ENCODE measurements around the gene CALR3.

The CALR3 gene

GRCh38 chr19:16495982-16496612 is at the start of gene CALR3, which contains the start of gene C19orf44:
CALR3 (minus strand) TSS chr19:16496167; CDS start chr19:16496129, 38 bp downstream.
C19orf44 (plus strand) TSS chr19:16496394; CDS start chr19:16500793, 4,399 bp downstream.
- H3K4me3 ChIP-seq (ENCODE audit: low read length): peak within 1 kb of the TSS; percentile 77
- no peak for TF ChIP-seq ZNF274 (IDR thresholded peaks at IDR 0.05; ENCODE audit: low read depth, low read length)

- TF ChIP-seq ZNF274 (IDR thresholded peaks at IDR 0.05; ENCODE audit: low read depth, low read length): no peak
- H3K4me3 ChIP-seq (ENCODE audit: low read length): no peak overlapping the region; the same call in 1 of the 2 replicates
Measured at GRCh38 chr19:16544473-16545231, 48.7 kb upstream of the CALR3 start.

- peak overlapping the region; percentile 87; the same call in 1 of the 2 replicates for H3K4me3 ChIP-seq (ENCODE audit: low read length)
Measured at GRCh38 chr19:16543734-16544133, 47.8 kb upstream of the CALR3 start.

- H3K4me3 ChIP-seq (ENCODE audit: low read length): peak overlapping the region; percentile 87
- no peak for TF ChIP-seq ZNF274 (IDR thresholded peaks at IDR 0.05; ENCODE audit: low read depth, low read length)
Measured at GRCh38 chr19:16542910-16543472, 47.0 kb upstream of the CALR3 start.

GRCh38 chr19:16542045-16542909 is 46.3 kb upstream of the CALR3 start, which contains the start of gene CHERP:
CHERP (minus strand) TSS chr19:16542437; CDS start chr19:16542378, 59 bp downstream.
- no peak for TF ChIP-seq ZNF274 (IDR thresholded peaks at IDR 0.05; ENCODE audit: low read depth, low read length)

GRCh38 chr19:16541526-16542044 is 45.6 kb upstream of the CALR3 start:
- H3K4me3 ChIP-seq (ENCODE audit: low read length): peak overlapping the region; percentile 87
- no peak for TF ChIP-seq ZNF274 (IDR thresholded peaks at IDR 0.05; ENCODE audit: low read depth, low read length)

More at GRCh38 chr19:16542045-16542909, 46.3 kb upstream of the CALR3 start, which contains the start of gene CHERP:
- H3K4me3 ChIP-seq (ENCODE audit: low read length): peak within 1 kb of the TSS; percentile 87

GRCh38 chr19:16540948-16541347 is 45.0 kb upstream of the CALR3 start:
- TF ChIP-seq ZNF274 (IDR thresholded peaks at IDR 0.05; ENCODE audit: low read depth, low read length): no peak
- H3K4me3 ChIP-seq (ENCODE audit: low read length): peak overlapping the region; percentile 87

- no peak overlapping the region for H3K4me3 ChIP-seq (ENCODE audit: low read length)
- no peak for TF ChIP-seq ZNF274 (IDR thresholded peaks at IDR 0.05; ENCODE audit: low read depth, low read length)
Measured at GRCh38 chr19:16537111-16537510, 41.1 kb upstream of the CALR3 start.

- no peak overlapping the region for H3K4me3 ChIP-seq (ENCODE audit: low read length)
- TF ChIP-seq ZNF274 (IDR thresholded peaks at IDR 0.05; ENCODE audit: low read depth, low read length): no peak
Measured at GRCh38 chr19:16536130-16536529, 40.2 kb upstream of the CALR3 start.

GRCh38 chr19:16535381-16535780 is 39.4 kb upstream of the CALR3 start:
- no peak overlapping the region for H3K4me3 ChIP-seq (ENCODE audit: low read length)
- no peak for TF ChIP-seq ZNF274 (IDR thresholded peaks at IDR 0.05; ENCODE audit: low read depth, low read length)

GRCh38 chr19:16532440-16533234 is 36.7 kb upstream of the CALR3 start:
- TF ChIP-seq ZNF274 (IDR thresholded peaks at IDR 0.05; ENCODE audit: low read depth, low read length): no peak
- no peak overlapping the region for H3K4me3 ChIP-seq (ENCODE audit: low read length)

GRCh38 chr19:16531380-16531669 is 35.4 kb upstream of the CALR3 start:
- TF ChIP-seq ZNF274 (IDR thresholded peaks at IDR 0.05; ENCODE audit: low read depth, low read length): no peak
- H3K4me3 ChIP-seq (ENCODE audit: low read length): no peak overlapping the region
